ENCODE data around the gene ASZ1.

Gene ASZ1

DNA sequence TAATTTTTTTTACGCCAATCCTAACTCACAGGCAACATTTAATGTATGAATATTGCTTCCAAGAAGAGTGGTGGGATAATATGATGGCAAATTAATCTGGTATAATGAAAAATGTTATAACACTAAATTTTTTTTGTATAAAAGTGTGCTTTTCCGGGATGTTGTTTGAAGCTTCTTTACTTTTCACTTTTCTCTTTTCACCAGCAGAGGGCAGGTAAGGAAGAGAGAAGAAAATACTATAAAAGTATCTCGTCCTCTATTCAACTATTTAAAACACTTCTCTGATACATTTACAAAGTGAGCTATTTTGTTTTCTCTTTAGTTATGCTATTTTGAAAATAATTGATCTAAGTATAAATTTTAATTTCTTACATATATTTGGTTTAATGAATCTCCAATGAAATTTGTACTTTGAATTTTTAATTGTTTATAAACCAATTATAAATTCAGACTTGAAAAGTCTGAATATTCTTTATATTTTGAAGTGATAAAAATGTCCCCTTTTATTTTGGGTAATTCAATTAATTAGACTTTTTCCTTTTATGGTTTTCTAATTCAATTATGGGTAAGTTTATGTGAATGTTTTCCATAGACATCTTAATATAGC lies 31.8 kb upstream of the ASZ1 start:
- peak; percentile 22 for DNase-seq (ENCODE audit: extremely low spot score)
- CTCF ChIA-PET = interaction anchor here (0.6 to 2.2 kb wide), 18 partner anchors 10 to 695 kb away, joined by 3 to 9 read pairs (median 3); no protein-coding TSS in a partner anchor
- TF ChIP-seq, protein P1, sequence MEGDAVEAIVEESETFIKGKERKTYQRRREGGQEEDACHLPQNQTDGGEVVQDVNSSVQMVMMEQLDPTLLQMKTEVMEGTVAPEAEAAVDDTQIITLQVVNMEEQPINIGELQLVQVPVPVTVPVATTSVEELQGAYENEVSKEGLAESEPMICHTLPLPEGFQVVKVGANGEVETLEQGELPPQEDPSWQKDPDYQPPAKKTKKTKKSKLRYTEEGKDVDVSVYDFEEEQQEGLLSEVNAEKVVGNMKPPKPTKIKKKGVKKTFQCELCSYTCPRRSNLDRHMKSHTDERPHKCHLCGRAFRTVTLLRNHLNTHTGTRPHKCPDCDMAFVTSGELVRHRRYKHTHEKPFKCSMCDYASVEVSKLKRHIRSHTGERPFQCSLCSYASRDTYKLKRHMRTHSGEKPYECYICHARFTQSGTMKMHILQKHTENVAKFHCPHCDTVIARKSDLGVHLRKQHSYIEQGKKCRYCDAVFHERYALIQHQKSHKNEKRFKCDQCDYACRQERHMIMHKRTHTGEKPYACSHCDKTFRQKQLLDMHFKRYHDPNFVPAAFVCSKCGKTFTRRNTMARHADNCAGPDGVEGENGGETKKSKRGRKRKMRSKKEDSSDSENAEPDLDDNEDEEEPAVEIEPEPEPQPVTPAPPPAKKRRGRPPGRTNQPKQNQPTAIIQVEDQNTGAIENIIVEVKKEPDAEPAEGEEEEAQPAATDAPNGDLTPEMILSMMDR (IDR thresholded peaks at IDR 0.05; ENCODE audit: control extremely low read depth, extremely low read depth, low read depth, missing control alignments) = peak; percentile 58

DNA sequence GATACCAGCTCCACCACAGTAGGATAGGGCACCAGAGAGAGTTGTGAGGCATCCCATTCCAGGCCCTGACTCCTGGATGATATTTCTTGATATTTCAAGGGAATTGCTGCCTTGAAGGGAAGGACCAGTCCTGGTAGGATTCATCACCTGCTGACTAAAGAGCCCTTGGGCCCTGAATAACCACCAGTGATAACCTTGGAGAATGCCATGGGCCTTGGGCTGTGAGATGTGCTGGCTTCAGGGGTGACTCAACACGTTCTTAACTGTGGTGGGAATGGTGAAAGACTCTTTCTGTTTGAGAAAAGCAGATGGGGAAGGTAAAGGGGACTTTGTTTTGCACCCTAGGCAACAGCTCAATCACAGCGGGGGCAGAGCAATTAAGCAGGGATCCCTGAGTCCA lies 21.4 kb upstream of the ASZ1 start:
- TF ChIP-seq, protein P1 (IDR thresholded peaks at IDR 0.05; ENCODE audit: control extremely low read depth, extremely low read depth, low read depth, missing control alignments) = no peak
- ChIA-PET POLR2A (no interaction called here), CTCF (interaction anchor here (1.0 kb wide), 1 partner anchor 11 kb away, joined by 3 read pairs; no protein-coding TSS in a partner anchor)
- DNase-seq (ENCODE audit: extremely low spot score) = no peak

More for the DNA sequence above, 31.8 kb upstream of the ASZ1 start:
- POLR2A ChIA-PET = no interaction called here

DNA sequence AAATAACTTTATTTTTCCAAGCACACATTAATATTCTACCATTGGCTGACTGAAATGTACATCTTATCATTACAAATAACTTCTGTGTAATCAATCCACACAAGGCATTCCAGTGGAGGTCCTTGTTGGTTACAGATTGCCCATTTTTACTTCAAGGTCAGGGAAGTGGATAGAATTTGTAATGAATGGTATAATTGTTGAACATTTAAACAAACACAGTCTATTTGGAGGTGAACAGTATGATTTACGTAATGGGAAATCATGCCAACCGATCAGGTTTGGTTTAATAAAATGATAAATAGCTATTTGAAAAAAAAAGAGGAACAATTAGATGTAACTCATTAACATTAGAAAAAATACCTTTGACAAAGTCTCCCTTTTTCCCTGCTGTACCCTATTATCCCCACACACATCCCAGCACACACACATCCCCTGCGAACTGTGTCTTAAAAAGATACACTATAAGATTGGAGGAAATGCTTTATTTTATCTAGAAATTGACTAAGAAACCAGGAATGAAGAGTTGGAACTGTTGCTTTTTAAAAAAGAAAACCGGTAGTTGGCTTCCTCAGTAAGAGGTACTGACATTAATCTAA lies 19.0 kb upstream of the ASZ1 start:
- no peak for DNase-seq (ENCODE audit: extremely low spot score)
- POLR2A ChIA-PET = no interaction called here
- CTCF ChIA-PET = no interaction called here
- TF ChIP-seq, protein P1 (IDR thresholded peaks at IDR 0.05; ENCODE audit: control extremely low read depth, extremely low read depth, low read depth, missing control alignments) = no peak

GRCh38 chr7:117445206-117445605 lies 17.9 kb upstream of the ASZ1 start:
- ChIA-PET CTCF (interaction anchor here (1.1 kb wide), 1 partner anchor 14 kb away, joined by 3 read pairs; no protein-coding TSS in a partner anchor), POLR2A (no interaction called here)
- DNase-seq (ENCODE audit: extremely low spot score) = no peak

GRCh38 chr7:117444646-117445045 lies 17.4 kb upstream of the ASZ1 start:
- TF ChIP-seq, protein P1 (IDR thresholded peaks at IDR 0.05; ENCODE audit: control extremely low read depth, extremely low read depth, low read depth, missing control alignments) = no peak
- CTCF ChIA-PET = interaction anchor here (1.1 kb wide), 1 partner anchor 14 kb away, joined by 3 read pairs; no protein-coding TSS in a partner anchor
- no peak for DNase-seq (ENCODE audit: extremely low spot score)
- POLR2A ChIA-PET = no interaction called here

More at GRCh38 chr7:117445206-117445605, 17.9 kb upstream of the ASZ1 start:
- TF ChIP-seq, protein P1 (IDR thresholded peaks at IDR 0.05; ENCODE audit: control extremely low read depth, extremely low read depth, low read depth, missing control alignments) = no peak

GRCh38 chr7:117435475-117436043 lies 8.3 kb upstream of the ASZ1 start:
- ChIA-PET POLR2A (interaction anchor here (0.6 kb wide), 1 partner anchor 57 kb away, joined by 3 read pairs; no protein-coding TSS in a partner anchor), CTCF (no interaction called here)
- DNase-seq (ENCODE audit: extremely low spot score) = peak; percentile 34
- TF ChIP-seq, protein P1 (IDR thresholded peaks at IDR 0.05; ENCODE audit: control extremely low read depth, extremely low read depth, low read depth, missing control alignments) = no peak

All from GM10248 (cell line).